LHCN-M2 (cell line): ENCODE results near the gene CANT1. TPM values are rescaled to one million over a fixed set of nuclear protein-coding genes. Genes with fewer than 3 reads are reported as not detected.
A peak's percentile ranks its signal among the peaks of the same experiment; 100 is the strongest.

ENCODE experiments used
- DNase-seq: peaks from one replicate; pipeline ENCODE4 v3.0.0-alpha.2; 2012; ENCODE audit warnings: low read depth
- polyA plus RNA-seq: library from polyadenylated mRNA; unstranded; fragments of >200 nt; gene quantifications from one replicate; pipeline ENCODE4 v1.2.1, GENCODE V29; 2012; ENCODE audit warnings: missing spikeins
- total RNA-seq: library from RNA; depleted of rRNA; stranded (reverse); fragments of >200 nt; gene quantifications from 2 replicates; pipeline ENCODE4 v1.2.3, GENCODE V29; 2014; rRNA removed

CANT1 gene
- total RNA-seq = 75.5 and 77.2 TPM in 2 replicates
- 44.8 TPM for polyA plus RNA-seq

GRCh38 chr17:79009397-79010303, at the start of gene CANT1:
CANT1 (minus strand) TSS chr17:79009764; CDS start chr17:78997622, 12,142 bp downstream.
- DNase-seq = peak; percentile 80

- DNase-seq = no peak
Observed at GRCh38 chr17:79057737-79058385, 48.3 kb upstream of the CANT1 start.

GRCh38 chr17:79055197-79055596, 45.6 kb upstream of the CANT1 start:
- no peak for DNase-seq

- DNase-seq = no peak
Observed at GRCh38 chr17:79054200-79054960, 44.8 kb upstream of the CANT1 start.

GRCh38 chr17:79053251-79053925, 43.8 kb upstream of the CANT1 start:
- peak; percentile 58 for DNase-seq

GRCh38 chr17:79052131-79052530, 42.6 kb upstream of the CANT1 start:
- DNase-seq = peak; percentile 72

- no peak for DNase-seq
Observed at GRCh38 chr17:79051306-79051705, 41.7 kb upstream of the CANT1 start.

- DNase-seq = no peak
Observed at GRCh38 chr17:79050551-79050950, 41.0 kb upstream of the CANT1 start.

- no peak for DNase-seq
Observed at GRCh38 chr17:79049821-79050220, 40.3 kb upstream of the CANT1 start.

- no peak for DNase-seq
Observed at GRCh38 chr17:79048826-79049755, 39.5 kb upstream of the CANT1 start.

GRCh38 chr17:79047923-79048825, 38.6 kb upstream of the CANT1 start:
- no peak for DNase-seq

GRCh38 chr17:79047291-79047920, 37.8 kb upstream of the CANT1 start:
- DNase-seq = no peak

- DNase-seq = no peak
Observed at GRCh38 chr17:79046916-79047280, 37.3 kb upstream of the CANT1 start.

GRCh38 chr17:79046197-79046915, 36.8 kb upstream of the CANT1 start:
- DNase-seq = no peak

GRCh38 chr17:79045842-79046196, 36.3 kb upstream of the CANT1 start:
- DNase-seq = peak; percentile 61

GRCh38 chr17:79045001-79045729, 35.6 kb upstream of the CANT1 start:
- DNase-seq = no peak

- DNase-seq = no peak
Observed at GRCh38 chr17:79044462-79044861, 34.9 kb upstream of the CANT1 start.

GRCh38 chr17:79043931-79044320, 34.4 kb upstream of the CANT1 start:
- no peak for DNase-seq
